Measurements from ENCODE around the gene HGF. TPM values are rescaled to one million over a fixed set of nuclear protein-coding genes. Genes with fewer than 3 reads are reported as not detected.
"Not testable (repeated sequence)": the region's sequence is repeated elsewhere in the genome, so short reads cannot be mapped to it uniquely, and the experiment has no call there.

Gene HGF
- total and polyA plus RNA-seq, 10 of the 15 experiments (the other 5 are each of a cell fraction or from before 2014, with no cell fraction given): 0.10 to 1.7 (median 0.99) TPM

- SMC1A ChIA-PET (ENCODE audit: uncharacterized antibody, unreplicated experiment): interaction anchor here (1.2 kb wide), 1 partner anchor 24 kb away, joined by 3 read pairs; no protein-coding TSS in a partner anchor
- H3K79me2 ChIP-seq (ENCODE audit: control insufficient read depth, insufficient read depth, low read length); CTCF ChIA-PET; H3K4me3 ChIP-seq; H4K20me1 ChIP-seq (ENCODE audit: control insufficient read depth, insufficient read depth); BruUV-seq (replicated peaks); DNase-seq (ENCODE audit: low read depth, low spot score); H3K27ac ChIP-seq (ENCODE audit: control insufficient read depth, insufficient read depth); ATAC-seq; H3K27me3 ChIP-seq (replicated peaks in 1 of 2; ENCODE audit: control insufficient read depth in 2 of 2, insufficient read depth in 2 of 2, low read length in 1 of 2); H3K4me2 ChIP-seq (ENCODE audit: control insufficient read depth, insufficient read depth); H2AFZ ChIP-seq (ENCODE audit: control insufficient read depth, low read depth, low read length); POLR2A ChIA-PET; H3K36me3 ChIP-seq (ENCODE audit: control insufficient read depth in 2 of 2, insufficient read depth in 2 of 2, low read length in 1 of 2); FAIRE-seq; H3K4me1 ChIP-seq (ENCODE audit: control insufficient read depth, insufficient read depth, low read length); H3K9ac ChIP-seq (ENCODE audit: control insufficient read depth, insufficient read depth, low read length); intact Hi-C loops (cut with micrococcal nuclease; ENCODE audit: unreplicated experiment); H3K9me3 ChIP-seq (replicated peaks; ENCODE audit: control insufficient read depth, insufficient read depth, low read length); RAD21 ChIA-PET (ENCODE audit: unreplicated experiment): not testable (repeated sequence)
- WGBS (ENCODE audit: insufficient coverage, insufficient replicate concordance, low lambda C conversion rate, missing lambda C conversion rate): 51% methylated on average over 8 of the region's 8 CpGs
- in situ Hi-C loops (cut with MboI): loop anchor here (25.0 kb wide), 1 partner anchor 210 kb away; no protein-coding TSS in a partner anchor
These were observed 47.6 kb downstream of the HGF start for GRCh38 chr7:81722250-81722649.

GRCh38 chr7:81721437-81721836, 48.4 kb downstream of the HGF start:
- RAD21 ChIA-PET (ENCODE audit: unreplicated experiment): no interaction called here
- no peak overlapping the region for H2AFZ ChIP-seq (ENCODE audit: control insufficient read depth, low read depth, low read length)
- in situ Hi-C loops (cut with MboI) (loop anchor here (25.0 kb wide), 1 partner anchor 209 kb away; no protein-coding TSS in a partner anchor), intact Hi-C loops (cut with micrococcal nuclease; ENCODE audit: unreplicated experiment) (no loop called here)
- FAIRE-seq (peak; percentile 23), ATAC-seq (no peak), DNase-seq (ENCODE audit: low read depth, low spot score) (no peak)
- no peaks in the 10 kb centered on the region for H4K20me1 ChIP-seq (ENCODE audit: control insufficient read depth, insufficient read depth)
- H3K4me3 ChIP-seq: no peak overlapping the region
- no peak overlapping the region for H3K27ac ChIP-seq (ENCODE audit: control insufficient read depth, insufficient read depth)
- H3K79me2 ChIP-seq (ENCODE audit: control insufficient read depth, insufficient read depth, low read length): no peaks in the 10 kb centered on the region
- H3K4me2 ChIP-seq (ENCODE audit: control insufficient read depth, insufficient read depth): no peak overlapping the region
- no TSS peak for BruUV-seq (replicated peaks)
- no peaks in the 10 kb centered on the region for H3K4me1 ChIP-seq (ENCODE audit: control insufficient read depth, insufficient read depth, low read length)
- CTCF ChIA-PET: interaction anchor here (1.4 kb wide), 1 partner anchor 884 kb away, joined by 3 read pairs; no protein-coding TSS in a partner anchor
- no peaks in the 10 kb centered on the region for H3K9me3 ChIP-seq (replicated peaks; ENCODE audit: control insufficient read depth, insufficient read depth, low read length)
- H3K36me3 ChIP-seq (ENCODE audit: control insufficient read depth in 2 of 2, insufficient read depth in 2 of 2, low read length in 1 of 2): no peaks in the 10 kb centered on the region
- POLR2A ChIA-PET: no interaction called here
- WGBS (ENCODE audit: insufficient coverage, insufficient replicate concordance, low lambda C conversion rate, missing lambda C conversion rate): 31% methylated on average over 2 of the region's 2 CpGs
- H3K9ac ChIP-seq (ENCODE audit: control insufficient read depth, insufficient read depth, low read length): no peak overlapping the region
- no peaks in the 10 kb centered on the region for H3K27me3 ChIP-seq (replicated peaks in 1 of 2; ENCODE audit: control insufficient read depth in 2 of 2, insufficient read depth in 2 of 2, low read length in 1 of 2)
- SMC1A ChIA-PET (ENCODE audit: uncharacterized antibody, unreplicated experiment): interaction anchor here (1.2 kb wide), 1 partner anchor 25 kb away, joined by 3 read pairs; no protein-coding TSS in a partner anchor
- TF ChIP-seq TAF1 (IDR thresholded peaks at IDR 0.05; ENCODE audit: borderline replicate concordance, low read depth, low read length): no peak
- no peak for TF ChIP-seq YBX1 (IDR thresholded peaks at IDR 0.05)
- no peak for TF ChIP-seq ZBTB11 (CRISPR knock-in tag; IDR thresholded peaks at IDR 0.05)
- no peak for TF ChIP-seq SMC3 (IDR thresholded peaks at IDR 0.05; ENCODE audit: borderline replicate concordance, low read length)
- TF ChIP-seq DPF2 (IDR thresholded peaks at IDR 0.05): no peak
- no peak for TF ChIP-seq ZNF622 (IDR thresholded peaks at IDR 0.05)
- TF ChIP-seq GABPA (IDR thresholded peaks at IDR 0.05; ENCODE audit: low read depth): no peak
- TF ChIP-seq CEBPB (IDR thresholded peaks at IDR 0.05; ENCODE audit: borderline replicate concordance in 1 of 2, low read depth in 2 of 2, low read length in 2 of 2): no peak
- no peak for TF ChIP-seq KLF5 (IDR thresholded peaks at IDR 0.05; ENCODE audit: partially characterized antibody)
- no peak for TF ChIP-seq SP1 (IDR thresholded peaks at IDR 0.05; ENCODE audit: low read depth, low read length)
- no peak for TF ChIP-seq CHD2 (IDR thresholded peaks at IDR 0.05; ENCODE audit: borderline replicate concordance, low read depth, low read length)
- TF ChIP-seq IRF3 (IDR thresholded peaks at IDR 0.05): no peak

All from GM12878 (cell line).